Fibroblast of skin of back (primary cell): ENCODE data around the gene IP6K2.

Source experiments
- DNase-seq: peaks from one replicate; pipeline ENCODE4 v3.0.0-alpha.2; 2013

The IP6K2 gene

DNA sequence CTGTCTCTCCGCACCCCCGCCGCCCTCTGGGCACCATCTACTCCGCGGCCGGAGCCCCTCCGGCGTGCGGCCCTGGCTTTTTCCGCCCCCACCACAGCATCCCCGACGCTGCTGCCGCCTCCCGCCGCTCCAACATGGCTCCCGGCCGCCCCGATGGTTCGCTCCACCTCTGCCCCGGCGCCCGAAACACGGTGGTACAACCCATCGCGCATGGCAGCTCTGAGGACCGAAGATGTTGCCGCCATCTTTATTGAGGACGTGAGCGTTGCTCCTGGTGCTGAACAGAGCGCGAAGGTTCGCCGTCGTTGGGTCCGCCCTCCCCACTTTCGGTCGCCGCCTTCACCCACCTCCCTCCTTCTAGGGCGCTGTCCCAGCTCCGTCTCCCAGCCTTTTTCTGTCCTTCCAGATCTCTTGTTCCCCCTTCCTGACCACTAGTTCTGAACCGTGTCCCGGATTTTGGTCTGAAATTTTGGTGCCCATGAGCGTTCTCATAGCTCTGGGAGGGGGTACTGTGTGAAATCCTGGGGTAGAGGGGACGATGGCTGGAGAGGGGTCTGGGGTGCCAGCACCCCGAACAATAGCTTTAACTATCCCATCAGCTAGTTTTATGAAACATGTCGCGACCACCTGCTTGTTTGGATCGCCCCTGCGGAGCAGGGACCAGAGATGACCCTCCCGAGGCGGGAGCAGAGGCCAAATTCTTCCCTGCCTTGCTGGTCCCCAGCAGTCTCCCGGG is 54.1 kb downstream of the IP6K2 start, which contains the start of gene CELSR3:
Gene CELSR3 (minus strand): TSS at position 134 of the 736 bp plus-strand sequence. CDS start 252 bp downstream, outside the sequence.
- DNase-seq: peak; percentile 81

DNA sequence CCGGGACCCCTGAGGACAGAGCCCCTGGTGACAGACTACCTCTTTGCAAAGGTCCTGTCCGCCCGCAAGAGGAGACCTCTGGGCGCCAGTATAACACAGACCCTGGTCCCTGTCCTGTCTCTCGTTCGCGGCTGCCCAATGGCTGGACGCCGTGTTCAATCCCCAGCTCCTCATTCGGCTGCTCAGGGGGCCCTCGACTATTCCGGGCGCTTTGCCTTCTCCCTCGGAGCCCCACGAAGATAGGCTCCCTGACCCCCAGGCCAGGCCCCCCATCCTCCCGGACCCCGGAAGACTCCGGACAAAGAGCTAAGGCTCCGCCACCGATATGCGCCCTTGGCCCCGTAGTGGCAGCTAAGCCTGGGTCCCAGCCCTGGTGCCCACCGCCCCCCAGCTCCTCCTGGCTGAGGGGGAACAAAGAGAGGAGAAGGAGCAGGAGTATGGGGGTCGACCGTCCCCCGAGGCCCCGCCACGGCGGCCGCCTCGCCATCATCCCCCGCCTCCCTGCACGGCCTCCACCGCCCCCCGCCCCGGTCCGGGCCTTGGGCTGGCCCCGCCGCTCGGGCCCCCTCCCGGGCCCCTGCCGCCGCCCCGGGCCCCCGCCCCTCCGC is 54.8 kb downstream of the IP6K2 start:
- no peak for DNase-seq

DNA sequence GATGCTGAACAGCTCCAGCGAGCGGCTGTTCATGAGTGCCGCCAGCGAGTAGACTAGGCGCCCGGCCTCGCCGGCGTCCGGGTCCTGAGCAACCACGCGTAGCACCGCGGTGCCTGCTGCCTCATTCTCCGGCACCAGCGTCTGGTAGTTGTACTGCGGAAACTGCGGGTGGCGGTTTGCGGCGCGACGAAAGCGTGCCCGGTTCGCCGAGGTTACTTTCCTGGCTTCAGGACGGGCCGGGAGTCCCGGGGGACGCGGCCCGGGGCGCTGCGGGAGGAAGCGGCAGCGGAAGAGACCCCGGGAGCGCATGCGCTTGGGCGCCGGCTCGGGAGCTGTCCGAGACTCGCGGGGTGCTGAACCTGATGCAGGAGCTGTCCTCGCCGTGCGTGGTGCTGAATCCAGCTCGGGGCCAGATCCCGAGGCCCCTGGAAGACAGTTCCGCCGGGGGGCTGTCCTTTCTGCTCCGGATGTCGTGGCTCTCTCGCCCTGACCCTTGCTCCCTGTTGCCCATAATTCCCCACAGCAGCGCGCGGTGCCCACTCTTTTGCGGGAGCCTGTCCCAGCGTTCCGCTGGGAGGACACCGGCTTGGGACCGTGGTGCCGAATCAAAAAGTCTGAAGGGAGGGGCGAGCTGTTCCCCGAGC is 55.4 kb downstream of the IP6K2 start:
- peak; percentile 43 for DNase-seq

DNA sequence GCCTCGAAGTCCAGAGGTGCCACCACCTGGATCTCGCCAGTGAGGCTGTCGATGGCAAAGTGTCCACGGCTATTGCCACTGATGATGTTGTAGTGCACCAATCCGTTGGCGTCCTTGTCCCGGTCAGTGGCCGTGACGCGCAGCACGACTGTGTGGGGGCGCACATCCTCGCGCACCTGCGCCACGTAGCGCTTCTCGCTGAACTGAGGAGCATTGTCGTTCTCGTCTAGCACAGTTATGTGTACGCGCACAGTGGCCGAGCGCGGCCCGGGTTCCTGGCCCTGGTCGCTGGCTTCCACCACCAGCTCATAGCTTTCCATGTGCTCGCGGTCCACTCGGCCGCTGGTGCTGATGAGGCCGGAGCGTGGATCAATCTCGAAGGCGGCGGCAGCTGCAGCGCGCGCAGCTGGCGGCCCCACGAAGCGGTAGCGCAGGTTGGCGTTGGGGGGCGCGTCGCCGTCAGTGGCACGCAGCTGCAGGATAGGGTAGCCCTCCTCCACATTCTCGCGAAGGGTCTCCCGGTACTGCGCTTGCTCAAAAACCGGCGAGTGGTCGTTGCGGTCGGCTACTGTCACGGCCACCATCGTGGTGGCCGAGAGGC is 56.1 kb downstream of the IP6K2 start:
- no peak for DNase-seq

DNA sequence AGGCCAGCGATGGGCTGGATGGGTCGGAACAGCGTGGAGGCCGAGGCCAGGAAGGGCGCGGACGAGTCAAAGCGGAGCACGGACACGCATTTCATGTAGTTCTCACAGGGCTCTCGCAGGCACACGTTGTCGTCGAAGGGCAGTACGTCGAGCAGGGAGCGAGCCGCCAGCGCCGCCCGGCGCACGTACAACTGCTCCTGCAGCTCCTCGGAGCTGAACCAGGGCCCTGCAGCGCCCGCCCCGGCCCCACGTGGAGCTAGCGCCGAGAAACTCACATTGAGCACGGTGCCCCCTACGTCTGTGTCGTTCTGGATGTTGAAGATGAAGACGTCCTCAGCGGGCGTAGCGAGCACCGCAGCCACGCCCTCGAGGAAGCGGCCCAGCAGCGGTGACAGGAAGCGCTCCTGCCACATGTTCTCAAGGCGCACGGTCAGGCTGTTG is 60.2 kb downstream of the IP6K2 start:
- DNase-seq: no peak

DNA sequence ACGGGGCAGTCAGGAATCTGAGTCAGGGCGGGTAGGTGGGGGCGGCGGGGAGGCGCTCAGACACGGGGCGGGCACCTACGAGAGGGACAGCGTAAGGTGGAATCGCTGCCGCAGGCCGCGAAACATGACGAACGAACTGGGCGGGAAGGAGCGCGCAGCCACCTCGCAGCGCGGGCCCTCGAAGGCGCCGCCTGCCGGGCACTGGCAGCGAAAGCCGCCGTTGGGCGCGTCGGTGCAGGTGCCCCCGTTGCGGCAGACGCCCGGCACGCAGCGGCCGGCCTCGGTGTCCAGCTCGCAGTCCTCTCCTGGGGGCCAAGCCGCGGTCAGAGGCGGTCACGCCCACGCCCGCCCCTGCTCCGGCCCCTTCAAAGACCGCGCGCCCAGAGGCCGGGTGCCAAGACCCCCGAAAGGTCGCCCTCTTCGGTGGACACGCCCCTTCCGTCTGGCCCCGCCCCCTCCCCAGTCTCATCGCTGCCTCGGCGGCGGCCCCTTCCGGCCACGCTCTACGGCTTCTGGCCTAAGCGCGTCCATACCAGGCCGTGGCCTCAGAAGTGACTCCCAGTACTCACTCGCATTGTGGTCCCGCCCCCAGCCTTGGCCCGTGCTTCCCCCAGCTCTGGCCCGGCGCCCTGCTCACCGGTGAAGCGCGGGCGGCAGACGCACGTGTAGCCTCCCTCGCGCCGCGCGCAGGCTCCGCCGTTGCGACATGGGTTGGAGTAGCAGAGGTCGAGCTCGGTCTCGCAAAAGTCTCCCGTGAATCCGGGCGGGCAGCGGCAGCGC is 60.8 kb downstream of the IP6K2 start:
- peak; percentile 67 for DNase-seq

DNA sequence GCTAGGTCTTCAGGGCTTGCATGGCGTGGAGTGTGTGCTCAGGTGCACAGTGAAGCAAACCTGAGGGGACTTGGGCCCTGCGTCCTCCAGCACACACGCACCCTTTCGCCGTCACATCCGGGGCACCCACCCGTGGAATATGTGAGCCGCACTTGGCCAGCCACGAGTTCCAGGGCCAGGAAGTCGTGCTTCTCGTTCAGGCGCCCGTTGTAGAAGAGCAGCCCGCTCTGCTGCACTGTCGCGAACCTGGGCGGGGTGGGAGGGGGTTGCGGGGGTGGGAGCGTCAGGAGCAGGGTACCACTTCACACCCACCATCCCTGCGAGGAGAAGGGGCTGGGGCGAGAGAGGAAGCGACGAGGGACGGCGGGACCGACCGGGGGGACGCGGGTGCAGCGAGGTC is 61.4 kb downstream of the IP6K2 start:
- DNase-seq: no peak

DNA sequence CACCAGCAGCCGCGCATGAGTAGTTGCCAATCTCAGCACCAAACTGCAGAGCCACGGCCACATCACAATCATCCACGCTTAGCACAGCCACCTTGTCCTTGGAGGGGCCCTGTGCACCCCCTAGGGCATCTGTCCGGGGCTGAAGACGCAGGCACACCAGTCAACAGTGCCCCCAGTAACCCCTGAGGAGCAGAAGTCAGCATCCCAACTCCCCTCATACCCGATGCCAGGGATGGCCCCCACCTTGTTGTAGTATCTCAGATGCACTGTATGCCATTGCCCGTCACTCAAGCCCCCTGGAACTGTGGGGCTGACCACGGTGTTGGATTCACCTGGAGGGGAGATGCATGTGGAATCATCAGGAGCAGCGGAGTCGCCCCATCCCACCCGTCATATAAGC is 62.0 kb downstream of the IP6K2 start:
- DNase-seq: no peak

DNA sequence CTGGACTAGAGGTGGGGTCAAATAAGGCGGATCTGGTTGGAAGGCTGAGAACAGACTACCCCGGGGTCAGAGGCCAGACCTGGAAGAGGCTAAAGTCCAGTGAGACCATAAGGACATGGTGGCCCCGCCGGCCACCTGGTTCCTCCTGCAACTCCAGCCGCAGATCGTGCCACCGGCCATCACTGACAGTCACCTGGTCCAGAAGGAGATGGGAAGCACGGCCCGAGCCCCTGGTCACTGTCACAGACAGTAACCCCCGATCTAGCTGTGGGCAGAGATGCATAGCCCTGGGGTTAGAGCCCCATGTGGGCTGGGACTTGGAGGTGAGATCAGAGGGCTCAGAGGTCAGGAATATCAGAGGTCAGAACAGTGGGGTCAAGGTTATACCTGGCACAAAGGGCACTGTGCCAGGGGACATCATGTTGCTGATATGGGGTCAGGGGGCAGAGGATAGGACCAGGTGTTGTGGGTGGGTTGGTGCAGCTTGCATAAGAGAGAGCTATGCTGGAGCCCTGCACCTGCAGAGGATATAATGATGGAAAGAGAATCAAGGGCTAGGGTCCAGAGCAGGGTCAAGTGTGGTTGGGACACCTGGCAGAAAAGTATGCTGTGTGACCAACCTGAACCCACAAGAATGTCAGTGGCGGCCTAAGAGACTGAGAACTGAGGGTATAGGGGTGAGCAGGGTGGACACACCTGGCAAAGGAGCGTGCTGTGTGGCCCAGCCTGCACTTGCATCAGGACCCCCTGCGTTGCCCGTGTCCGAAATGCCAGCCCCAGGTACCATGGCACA is 63.9 kb downstream of the IP6K2 start:
- DNase-seq: no peak

DNA sequence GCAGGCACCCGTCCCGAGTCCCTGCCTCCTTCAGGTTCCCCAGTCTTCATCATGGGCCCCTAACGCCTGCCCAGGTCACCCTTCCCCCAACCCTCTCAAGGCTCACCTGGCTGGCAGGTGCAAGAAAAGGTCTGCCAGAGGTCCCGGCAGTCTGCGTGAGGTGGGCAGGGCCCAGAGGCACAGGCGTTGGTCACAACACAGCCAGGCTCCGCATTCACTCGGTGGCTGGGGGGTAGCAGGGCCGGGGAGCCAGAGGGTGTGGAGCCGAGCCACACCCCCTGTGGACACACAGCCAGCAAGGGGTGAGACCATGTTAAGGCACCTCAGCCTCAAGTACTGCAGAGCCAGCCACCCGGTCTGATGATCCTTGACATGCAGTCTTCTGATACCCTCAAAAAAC is 65.2 kb downstream of the IP6K2 start:
- no peak for DNase-seq

DNA sequence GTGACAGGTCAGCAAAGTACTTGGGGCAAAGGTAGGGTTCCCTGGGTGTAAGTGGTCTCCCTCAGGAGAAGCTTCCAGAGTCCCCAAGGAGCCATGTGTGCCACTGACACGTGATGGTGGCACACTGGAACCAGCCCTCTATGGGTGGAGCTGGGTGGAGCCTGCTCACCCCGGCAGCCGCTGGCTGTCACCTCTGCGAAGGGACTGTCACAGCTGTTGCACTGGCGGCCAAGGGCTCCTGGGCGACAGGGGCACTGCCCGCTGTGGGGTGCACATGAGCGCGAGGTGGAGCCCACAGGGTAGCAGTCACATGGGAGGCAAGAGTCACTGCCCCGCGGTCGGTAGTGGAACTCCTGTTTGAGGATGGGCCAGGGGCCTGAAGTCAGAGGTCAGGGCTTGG is 66.3 kb downstream of the IP6K2 start:
- no peak for DNase-seq

DNA sequence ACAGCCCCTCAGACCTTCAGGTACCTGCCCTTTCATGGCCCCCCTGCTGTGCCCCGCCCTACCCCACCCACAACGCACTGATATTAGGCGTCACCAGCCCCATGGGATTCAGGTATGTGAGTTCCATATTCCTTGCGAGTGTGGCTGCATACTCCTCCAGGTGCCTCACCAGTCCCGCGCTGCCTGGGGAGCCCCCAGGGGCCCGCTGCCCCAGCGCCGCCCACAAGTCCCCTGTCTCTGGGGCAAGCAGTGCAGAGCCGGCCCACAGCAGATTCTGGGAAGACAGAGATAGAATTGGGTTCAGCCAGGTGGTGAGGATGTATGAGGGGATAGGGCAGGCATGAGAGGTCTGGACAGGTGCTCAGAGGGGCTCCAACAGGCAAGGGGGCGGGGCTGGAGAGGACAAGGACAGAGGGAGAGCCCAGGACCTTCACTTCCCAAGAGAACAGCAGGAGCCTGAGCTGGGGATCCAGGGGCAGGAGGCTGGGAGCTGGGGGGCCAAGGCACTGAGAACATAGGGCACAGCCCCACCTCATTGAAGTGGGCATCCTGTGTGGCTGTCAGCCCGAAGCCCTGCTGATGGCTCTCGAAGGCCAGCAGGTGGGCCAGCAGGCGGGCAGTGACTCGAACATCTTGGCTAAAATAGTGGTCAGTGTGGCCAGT is 68.7 kb downstream of the IP6K2 start:
- no peak for DNase-seq

DNA sequence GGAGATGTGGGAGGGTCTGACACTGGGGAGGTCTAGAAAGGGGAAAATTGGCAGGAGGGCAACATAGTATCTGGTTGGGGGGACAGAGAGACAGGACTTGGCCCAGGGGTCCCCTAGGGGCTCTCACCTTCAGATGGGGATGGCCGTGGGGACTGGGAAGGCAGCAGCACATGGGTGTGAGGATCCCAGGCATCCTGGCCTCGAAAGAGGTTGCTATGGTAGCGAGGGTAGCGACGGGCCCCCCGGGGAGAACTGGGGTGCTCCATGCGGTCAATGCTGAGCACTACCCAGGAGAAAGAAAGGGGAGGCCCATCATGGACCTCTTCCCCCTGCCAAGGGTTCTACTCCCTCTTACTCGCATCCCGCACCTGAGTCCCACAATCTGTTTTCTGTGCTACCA is 69.3 kb downstream of the IP6K2 start:
- DNase-seq: no peak

DNA sequence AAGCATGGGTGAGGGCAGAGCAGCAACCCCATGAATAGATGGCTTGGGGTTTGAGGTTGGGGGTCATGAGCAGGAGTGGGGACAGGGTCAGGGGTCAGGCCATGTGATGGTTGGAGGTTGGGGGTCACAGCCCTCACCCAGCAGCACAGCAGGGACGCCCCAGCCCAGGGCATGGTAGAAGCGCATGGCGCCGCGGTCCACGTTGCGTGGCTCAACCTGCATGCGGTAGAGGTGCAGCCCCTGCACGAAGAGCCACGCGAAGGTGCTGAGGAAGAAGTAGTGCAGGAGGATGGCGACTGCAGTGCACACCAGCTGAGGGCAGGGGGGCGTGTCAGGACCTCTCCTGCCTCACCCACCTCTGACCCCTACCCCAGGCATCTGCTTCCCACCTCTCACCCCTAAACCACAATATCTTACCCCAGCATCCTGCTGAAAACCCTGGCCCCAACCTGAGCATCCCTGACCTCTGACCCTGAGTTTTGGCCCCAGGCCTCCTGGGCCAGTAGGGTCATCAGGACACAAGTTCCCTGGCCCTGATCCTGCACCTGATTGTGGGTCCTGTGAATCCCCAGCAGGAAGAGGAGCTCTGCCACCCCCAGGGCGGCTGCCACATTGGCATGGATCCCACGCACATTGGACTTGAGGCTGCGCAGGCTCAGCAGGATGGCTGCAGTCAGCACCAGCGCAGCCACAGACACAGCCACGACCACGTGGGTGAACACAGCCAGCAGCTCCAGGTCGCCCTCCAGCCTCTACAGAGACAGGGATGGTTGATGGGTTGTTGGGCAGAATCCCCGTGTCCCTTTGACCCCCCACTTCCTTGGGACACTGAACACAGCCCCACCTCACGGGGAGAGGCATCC is 71.9 kb downstream of the IP6K2 start:
- no peak for DNase-seq

DNA sequence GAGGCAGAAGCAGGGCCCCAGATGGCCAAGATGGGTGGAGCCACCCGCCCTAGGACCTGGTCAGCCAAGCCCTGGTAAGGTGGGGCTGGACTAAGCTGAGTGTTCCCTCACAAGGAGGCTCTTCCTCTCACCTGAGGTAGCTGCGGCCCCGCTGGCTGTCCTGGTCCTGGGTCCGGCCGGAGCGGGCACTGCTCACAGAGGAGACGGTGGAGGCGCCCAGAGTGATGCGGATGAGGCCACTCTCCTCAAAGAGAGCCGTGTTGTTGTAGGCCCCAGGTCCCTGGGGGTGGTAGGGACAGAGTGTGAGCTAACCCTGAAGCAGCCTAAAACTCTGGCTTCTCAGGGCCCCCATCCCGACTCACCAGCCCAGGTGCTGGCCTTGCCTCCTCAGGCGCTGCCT is 74.4 kb downstream of the IP6K2 start:
- no peak for DNase-seq

DNA sequence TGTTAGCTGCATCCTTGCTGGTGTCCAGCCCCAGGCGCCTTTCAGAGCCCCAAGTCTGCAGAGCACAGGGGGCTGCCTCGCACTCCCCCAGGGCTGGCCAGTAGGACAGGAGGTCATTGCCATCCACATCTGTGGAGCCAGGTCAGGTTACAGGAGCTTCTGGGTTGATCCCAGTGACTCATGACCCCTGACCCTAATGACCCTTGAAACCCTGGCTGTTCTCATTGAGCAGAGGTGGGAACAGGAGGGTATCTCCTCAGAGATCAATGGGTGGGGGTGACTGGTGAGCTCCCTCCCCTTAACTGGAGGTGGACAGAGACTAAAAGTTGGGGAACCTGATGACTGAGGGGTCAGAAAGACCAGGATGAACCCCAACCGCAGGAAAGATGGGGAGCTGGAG is 75.6 kb downstream of the IP6K2 start:
- no peak for DNase-seq

DNA sequence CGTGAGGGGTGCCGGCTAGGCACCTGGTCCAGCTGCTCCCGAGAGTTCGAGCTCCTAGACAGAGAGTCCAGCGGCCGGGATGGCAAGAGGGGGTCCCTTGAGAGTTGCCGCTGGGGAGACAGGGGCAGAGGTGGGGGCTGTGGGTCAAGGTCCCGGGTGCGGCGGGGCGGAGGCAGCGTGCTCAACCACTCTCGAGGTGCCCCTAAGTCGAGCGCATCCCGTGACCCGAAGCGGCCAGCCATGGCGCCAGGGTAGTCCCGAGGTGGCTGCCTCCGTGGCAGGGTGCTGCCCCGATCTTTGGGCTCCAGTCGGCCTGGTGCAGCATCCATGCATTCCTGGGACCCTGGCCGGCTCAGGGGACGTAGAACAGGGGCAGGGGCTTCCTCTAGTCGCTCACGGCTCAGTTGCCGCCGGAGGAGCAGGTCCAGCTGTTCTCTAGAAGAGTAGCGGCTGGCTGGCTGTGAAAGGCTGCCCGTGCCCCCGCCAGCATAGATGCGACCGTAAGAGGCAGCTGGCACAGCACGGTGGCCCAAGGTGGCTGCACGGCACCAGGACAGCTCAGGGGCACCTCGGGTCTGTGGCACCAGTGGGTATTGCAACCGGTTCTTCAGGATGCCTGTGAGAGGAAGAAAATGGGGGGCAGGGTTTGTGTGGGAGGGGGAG is 76.9 kb downstream of the IP6K2 start:
- no peak for DNase-seq
